HepG2 (cell line): ENCODE measurements around the gene IPO9. TPM values are rescaled to one million over a fixed set of nuclear protein-coding genes. Genes with fewer than 3 reads are reported as not detected.

Experiments
- ATAC-seq: fragments of 200-7000 bp; cut with Tn5 transposase; 3 replicates; pipeline ENCODE4 v1.9.1; 2020; ENCODE audit warnings: mild to moderate bottlenecking, moderate library complexity
- BruUV-seq: library from RNA; stranded (reverse); fragments of 400-500 nt; replicated peaks from 2 replicates; lab custom pipeline; 2021; lab: Mats Ljungman, UMichigan
- CTCF ChIA-PET: fragments of 300-600 bp; formaldehyde crosslinking; extraction: SDS; loops from one replicate; lab custom pipeline; 2021; ENCODE audit warnings: low total read pairs, inconsistent platforms, low intra/inter-chr PET ratio; lab: Yijun Ruan, JAX
- POLR2A ChIA-PET: fragments of 350-600 bp; sonication (Branson Sonifier 250); formaldehyde crosslinking; loops from one replicate; lab custom pipeline; 2020; ENCODE audit warnings: antibody characterized with exemption, inconsistent platforms; lab: Yijun Ruan, JAX
- DNase-seq: peaks from one replicate; pipeline ENCODE4 v3.0.0-alpha.2; 2015; ENCODE audit warnings: low spot score
- FAIRE-seq: peaks from 3 replicates; lab custom pipeline; 2011; peaks lifted over from hg19 to GRCh38; lab: Jason Lieb, UNC
- H2AFZ ChIP-seq: one replicate; pipeline ENCODE4 v1.6.1; 2011; ENCODE audit warnings: low read length, inconsistent platforms
- H3K27ac ChIP-seq: fragments of 300-600 bp; 3 replicates; pipeline ENCODE4 v1.8.0; 2011; ENCODE audit warnings: mixed run types, mild to moderate bottlenecking, mixed read lengths, low read length, inconsistent platforms; ENCODE audit not compliant: insufficient read depth; ENCODE audit errors: extremely low read length
- H3K27me3 ChIP-seq, 2 experiments: fragments of 200-600 bp in 1 of 2; 2 replicates in 1 of 2; 3 replicates in 1 of 2; pipeline versions ENCODE4 v1.6.0 to v1.8.0; 2011; ENCODE audit warnings: low read length in 2 of 2, mild to moderate bottlenecking in 2 of 2, moderate library complexity in 2 of 2, inconsistent platforms in 1 of 2; ENCODE audit not compliant: insufficient read depth in 2 of 2, control insufficient read depth in 1 of 2
- H3K36me3 ChIP-seq, 2 experiments: fragments of 200-600 bp in 1 of 2; replicated peaks in 1 of 2; 2 replicates in 1 of 2; 3 replicates in 1 of 2; pipeline versions ENCODE4 v1.5.1 to v1.8.0; 2011; ENCODE audit warnings: low read length in 2 of 2, inconsistent platforms in 1 of 2; ENCODE audit not compliant: insufficient read depth in 2 of 2, control insufficient read depth in 1 of 2
- H3K4me1 ChIP-seq: 2 replicates; pipeline ENCODE4 v1.5.1; 2012; ENCODE audit warnings: low read length, inconsistent platforms; ENCODE audit not compliant: insufficient read depth
- H3K4me2 ChIP-seq: 2 replicates; pipeline ENCODE4 v1.6.0; 2011; ENCODE audit warnings: low read depth, low read length, inconsistent platforms
- H3K4me3 ChIP-seq, 3 experiments: fragments of 200-600 bp in 1 of 3; sonication (generic), shearing (Covaris generic) in 1 of 3; replicated peaks in 1 of 3; 2 replicates each; pipeline ENCODE4 v1.5.1; 2011 to 2016; ENCODE audit warnings: low read length in 3 of 3, inconsistent platforms in 2 of 3, low read depth in 2 of 3, mild to moderate bottlenecking in 2 of 3, control low read depth in 1 of 3, mixed read lengths in 1 of 3; ENCODE audit not compliant: insufficient read depth in 1 of 3
- H3K79me2 ChIP-seq: one replicate; pipeline ENCODE4 v1.6.1; 2011; ENCODE audit warnings: low read length, inconsistent platforms; ENCODE audit not compliant: insufficient read depth
- H3K9ac ChIP-seq: 2 replicates; pipeline ENCODE4 v1.6.0; 2011; ENCODE audit warnings: mild to moderate bottlenecking, low read depth, low read length, inconsistent platforms; ENCODE audit not compliant: insufficient read depth
- H3K9me3 ChIP-seq: 2 replicates; pipeline ENCODE4 v1.5.1; 2012; ENCODE audit warnings: mild to moderate bottlenecking, low read length
- H4K20me1 ChIP-seq: 2 replicates; pipeline ENCODE4 v1.6.0; 2011; ENCODE audit warnings: inconsistent platforms, mild to moderate bottlenecking, low read length, moderate library complexity; ENCODE audit not compliant: insufficient read depth
- NR2C2 ChIP-seq: sonication (generic); formaldehyde crosslinking; IDR thresholded peaks from 2 replicates; pipeline ENCODE4 v1.4.0; 2020; ENCODE audit warnings: missing genetic modification reagents, mild to moderate bottlenecking, moderate library complexity, borderline replicate concordance
- RAD51 ChIP-seq: fragments of 450-650 bp; IDR thresholded peaks from 2 replicates; pipeline ENCODE4 v1.6.1; 2016; ENCODE audit warnings: borderline replicate concordance
- SCMH1 ChIP-seq: sonication (generic); formaldehyde crosslinking; IDR thresholded peaks from 2 replicates; pipeline ENCODE4 v1.9.0; 2021; ENCODE audit warnings: missing genetic modification reagents, mild to moderate bottlenecking, borderline replicate concordance
- ZFP37 ChIP-seq: sonication (generic); formaldehyde crosslinking; IDR thresholded peaks from 2 replicates; pipeline ENCODE4 v1.4.0; 2020; ENCODE audit warnings: missing genetic modification reagents, borderline replicate concordance
- ZNF20 ChIP-seq: sonication (generic); formaldehyde crosslinking; IDR thresholded peaks from 2 replicates; pipeline ENCODE4 v1.4.0; 2020; ENCODE audit warnings: mild to moderate bottlenecking, moderate library complexity, missing genetic modification reagents
- ZNF678 ChIP-seq: sonication (generic); formaldehyde crosslinking; IDR thresholded peaks from 2 replicates; pipeline ENCODE4 v1.4.0; 2020; ENCODE audit warnings: mild to moderate bottlenecking, missing genetic modification reagents
- ZNF839 ChIP-seq: sonication (generic); formaldehyde crosslinking; IDR thresholded peaks from 2 replicates; pipeline ENCODE4 v1.4.0; 2020; ENCODE audit warnings: missing genetic modification reagents, mild to moderate bottlenecking, borderline replicate concordance
- WGBS: methylation state at CpG from one replicate; pipeline ENCODE4 v1.1.6; 2017; ENCODE audit warnings: low lambda C conversion rate; 5-methylcytosine and 5-hydroxymethylcytosine counted together
- in situ Hi-C: cut with HindIII; loops from 2 replicates; pipeline ENCODE4 v1.10.0; 2017; ENCODE audit warnings: low pct_unique_long_range_greater_than_20kb; ENCODE audit not compliant: extremely low pct_ligation_motif_present
- intact Hi-C: fragments of 100-400 bp; cut with micrococcal nuclease; formaldehyde crosslinking; loops from one replicate; pipeline ENCODE4 v1.10.0; 2022; ENCODE audit not compliant: unreplicated experiment
- polyA plus RNA-seq, 8 experiments: library from polyadenylated mRNA; depleted of rRNA in 3 of 8; stranded (reverse) in 7 of 8; unstranded in 1 of 8; fragments of >200 nt; fragmentation: Illumina TruSeq in 4 of 8; extraction: Trizol in 4 of 8; gene quantifications; 2 replicates each; pipeline versions ENCODE4 v1.2.1 to v1.2.3, GENCODE V29; 2011 to 2016; ENCODE audit warnings: low read depth in 4 of 8, missing spikeins in 1 of 8, mixed read lengths in 1 of 8; ENCODE audit not compliant: insufficient read depth in 1 of 8
- total RNA-seq, 5 experiments: library from RNA; depleted of rRNA; stranded (reverse); fragments of >200 nt; fragmentation: Illumina TruSeq; extraction: Trizol; gene quantifications; 2 replicates each; pipeline ENCODE4 v1.2.3, GENCODE V29; 2016; ENCODE audit warnings: low read depth in 1 of 5
- TF ChIP-seq, protein P1 (sequence below): IDR thresholded peaks from 2 replicates; pipeline ENCODE4 v1.4.0; 2020; ENCODE audit warnings: mild to moderate bottlenecking, missing genetic modification reagents
- TF ChIP-seq, protein P2 (sequence below): sonication (generic); formaldehyde crosslinking; IDR thresholded peaks from 2 replicates; pipeline ENCODE4 v1.5.1; 2020; ENCODE audit warnings: missing genetic modification reagents, mild to moderate bottlenecking, borderline replicate concordance
- TF ChIP-seq, protein P3 (sequence below): sonication (generic); formaldehyde crosslinking; IDR thresholded peaks from 2 replicates; pipeline ENCODE4 v1.4.0; 2020; ENCODE audit warnings: low read depth, mild to moderate bottlenecking, missing genetic modification reagents

IPO9 gene
- total and polyA plus RNA-seq, 2 of the 13 experiments (the other 11 are each of a cell fraction or from before 2014, with no cell fraction given) = 31.0 to 34.8 TPM

DNA sequence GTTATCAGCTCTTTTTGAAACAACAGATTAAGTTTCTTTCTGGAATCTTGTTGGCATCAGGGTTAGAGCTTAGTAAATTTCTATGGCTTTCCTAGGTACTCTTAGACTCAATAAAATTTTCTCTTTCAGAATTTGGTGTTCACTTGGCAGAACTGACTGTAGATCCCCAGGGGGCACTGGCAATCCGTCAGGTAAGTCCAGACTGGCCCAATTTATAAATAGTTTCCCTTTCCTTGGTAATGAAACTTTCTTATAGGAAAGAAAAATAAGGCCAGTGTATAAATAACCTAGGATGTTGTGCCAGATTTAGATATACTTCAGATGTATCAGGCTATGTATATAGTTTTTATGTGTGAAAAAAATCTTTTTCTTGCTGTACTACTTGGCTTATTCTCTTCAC, 18.2 kb downstream of the IPO9 start:
- in situ Hi-C loops = no loop called here
- Histone ChIP-seq H3K27me3 (no peaks in the 10 kb centered on the region), H3K9me3 (no peaks in the 10 kb centered on the region), H3K4me1 (peaks cover 27% of the 10 kb centered on the region), H3K79me2 (peaks cover 35% of the 10 kb centered on the region), H3K4me2 (no peak overlapping the region), H4K20me1 (no peaks in the 10 kb centered on the region; the same call in 1 of the 2 replicates), H3K36me3 (peaks cover 11 to 42% of the 10 kb centered on the region in 2 experiments), H2AFZ (no peak overlapping the region)
- CTCF ChIA-PET = no interaction called here
- FAIRE-seq = no peak
- no TSS peak for BruUV-seq
- 91% methylated on average over 1 of the region's 1 CpG for WGBS
- intact Hi-C loops = no loop called here
- ATAC-seq = no peak
- no peak for DNase-seq
- no peak for TF ChIP-seq ZNF839 (CRISPR knock-in tag)
- TF ChIP-seq ZFP37 (CRISPR knock-in tag) = no peak
- TF ChIP-seq, protein P1, sequence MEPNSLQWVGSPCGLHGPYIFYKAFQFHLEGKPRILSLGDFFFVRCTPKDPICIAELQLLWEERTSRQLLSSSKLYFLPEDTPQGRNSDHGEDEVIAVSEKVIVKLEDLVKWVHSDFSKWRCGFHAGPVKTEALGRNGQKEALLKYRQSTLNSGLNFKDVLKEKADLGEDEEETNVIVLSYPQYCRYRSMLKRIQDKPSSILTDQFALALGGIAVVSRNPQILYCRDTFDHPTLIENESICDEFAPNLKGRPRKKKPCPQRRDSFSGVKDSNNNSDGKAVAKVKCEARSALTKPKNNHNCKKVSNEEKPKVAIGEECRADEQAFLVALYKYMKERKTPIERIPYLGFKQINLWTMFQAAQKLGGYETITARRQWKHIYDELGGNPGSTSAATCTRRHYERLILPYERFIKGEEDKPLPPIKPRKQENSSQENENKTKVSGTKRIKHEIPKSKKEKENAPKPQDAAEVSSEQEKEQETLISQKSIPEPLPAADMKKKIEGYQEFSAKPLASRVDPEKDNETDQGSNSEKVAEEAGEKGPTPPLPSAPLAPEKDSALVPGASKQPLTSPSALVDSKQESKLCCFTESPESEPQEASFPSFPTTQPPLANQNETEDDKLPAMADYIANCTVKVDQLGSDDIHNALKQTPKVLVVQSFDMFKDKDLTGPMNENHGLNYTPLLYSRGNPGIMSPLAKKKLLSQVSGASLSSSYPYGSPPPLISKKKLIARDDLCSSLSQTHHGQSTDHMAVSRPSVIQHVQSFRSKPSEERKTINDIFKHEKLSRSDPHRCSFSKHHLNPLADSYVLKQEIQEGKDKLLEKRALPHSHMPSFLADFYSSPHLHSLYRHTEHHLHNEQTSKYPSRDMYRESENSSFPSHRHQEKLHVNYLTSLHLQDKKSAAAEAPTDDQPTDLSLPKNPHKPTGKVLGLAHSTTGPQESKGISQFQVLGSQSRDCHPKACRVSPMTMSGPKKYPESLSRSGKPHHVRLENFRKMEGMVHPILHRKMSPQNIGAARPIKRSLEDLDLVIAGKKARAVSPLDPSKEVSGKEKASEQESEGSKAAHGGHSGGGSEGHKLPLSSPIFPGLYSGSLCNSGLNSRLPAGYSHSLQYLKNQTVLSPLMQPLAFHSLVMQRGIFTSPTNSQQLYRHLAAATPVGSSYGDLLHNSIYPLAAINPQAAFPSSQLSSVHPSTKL (CRISPR knock-in tag) = no peak
- TF ChIP-seq NR2C2 (CRISPR knock-in tag) = no peak
- no peak for TF ChIP-seq RAD51
- TF ChIP-seq, protein P2, sequence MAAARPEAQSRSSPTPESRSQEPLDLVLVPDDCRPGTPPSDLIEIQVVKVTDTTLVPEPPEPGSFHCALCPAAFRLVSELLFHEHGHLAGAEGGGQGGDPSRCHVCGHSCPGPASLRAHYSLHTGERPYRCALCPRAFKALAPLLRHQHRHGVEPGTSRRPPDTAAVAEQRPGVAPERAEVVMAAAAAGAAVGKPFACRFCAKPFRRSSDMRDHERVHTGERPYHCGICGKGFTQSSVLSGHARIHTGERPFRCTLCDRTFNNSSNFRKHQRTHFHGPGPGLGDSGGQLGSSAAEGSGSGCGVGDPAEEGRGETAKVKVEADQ (CRISPR knock-in tag) = no peak
- TF ChIP-seq, protein P3, sequence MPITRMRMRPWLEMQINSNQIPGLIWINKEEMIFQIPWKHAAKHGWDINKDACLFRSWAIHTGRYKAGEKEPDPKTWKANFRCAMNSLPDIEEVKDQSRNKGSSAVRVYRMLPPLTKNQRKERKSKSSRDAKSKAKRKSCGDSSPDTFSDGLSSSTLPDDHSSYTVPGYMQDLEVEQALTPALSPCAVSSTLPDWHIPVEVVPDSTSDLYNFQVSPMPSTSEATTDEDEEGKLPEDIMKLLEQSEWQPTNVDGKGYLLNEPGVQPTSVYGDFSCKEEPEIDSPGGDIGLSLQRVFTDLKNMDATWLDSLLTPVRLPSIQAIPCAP = no peak
- TF ChIP-seq SCMH1 (CRISPR knock-in tag) = no peak
- TF ChIP-seq ZNF20 (CRISPR knock-in tag) = no peak
- no peak for TF ChIP-seq ZNF678 (CRISPR knock-in tag)
- TF ChIP-seq, all 625 proteins: peak for 0
- peak overlapping the region; percentile 41 for H3K27ac ChIP-seq
- POLR2A ChIA-PET = no interaction called here
- no peak overlapping the region for H3K4me3 ChIP-seq
- H3K9ac ChIP-seq = no peak overlapping the region
